Astrocyte (in vitro differentiated cells and primary cell): ENCODE data around the gene TTYH2. TPM values are rescaled to one million over a fixed set of nuclear protein-coding genes. Genes with fewer than 3 reads are reported as not detected.
"Not testable (repeated sequence)": the region's sequence is repeated elsewhere in the genome, so short reads cannot be mapped to it uniquely, and the experiment has no call there.

Experiments
- DNase-seq: peaks from one replicate; pipeline ENCODE4 v3.0.0-alpha.2; 2010; ENCODE audit warnings: low read depth
- FAIRE-seq: peaks from 2 replicates; lab custom pipeline; 2011; peaks lifted over from hg19 to GRCh38; lab: Jason Lieb, UNC
- H2AFZ ChIP-seq: 2 replicates; pipeline ENCODE4 v1.6.0; 2012; ENCODE audit warnings: low read depth, low read length, inconsistent platforms
- H3K27ac ChIP-seq: 2 replicates; pipeline ENCODE4 v1.5.1; 2011; ENCODE audit warnings: low read depth, low read length, inconsistent platforms
- H3K27me3 ChIP-seq: 2 replicates; pipeline ENCODE4 v1.6.0; 2011; ENCODE audit warnings: low read length, inconsistent platforms; ENCODE audit not compliant: insufficient read depth
- H3K36me3 ChIP-seq: 2 replicates; pipeline ENCODE4 v1.5.1; 2011; ENCODE audit warnings: low read length, inconsistent platforms; ENCODE audit not compliant: insufficient read depth
- H3K4me1 ChIP-seq: 2 replicates; pipeline ENCODE4 v1.5.1; 2011; ENCODE audit warnings: low read length, inconsistent platforms; ENCODE audit not compliant: insufficient read depth
- H3K4me2 ChIP-seq: 2 replicates; pipeline ENCODE4 v1.6.0; 2012; ENCODE audit warnings: low read length, inconsistent platforms
- H3K4me3 ChIP-seq: 2 replicates; pipeline ENCODE4 v1.5.1; 2011; ENCODE audit warnings: low read depth, mild to moderate bottlenecking, low read length, inconsistent platforms; ENCODE audit not compliant: insufficient read depth
- H3K79me2 ChIP-seq: 2 replicates; pipeline ENCODE4 v1.6.0; 2012; ENCODE audit warnings: mild to moderate bottlenecking, low read length, inconsistent platforms; ENCODE audit not compliant: insufficient read depth
- H3K9ac ChIP-seq: 2 replicates; pipeline ENCODE4 v1.6.0; 2012; ENCODE audit warnings: mild to moderate bottlenecking, low read length, inconsistent platforms
- H3K9me3 ChIP-seq: 2 replicates; pipeline ENCODE4 v1.5.1; 2012; ENCODE audit warnings: low read depth, mild to moderate bottlenecking, low read length, inconsistent platforms; ENCODE audit not compliant: insufficient read depth
- H4K20me1 ChIP-seq: 2 replicates; pipeline ENCODE4 v1.6.0; 2012; ENCODE audit warnings: low read length, inconsistent platforms; ENCODE audit not compliant: insufficient read depth
- H3K27ac Mint-ChIP-seq: one replicate; pipeline ENCODE4 v1.8.0; 2021; ENCODE audit warnings: mild to moderate bottlenecking, mixed read lengths; ENCODE audit not compliant: unreplicated experiment
- H3K27me3 Mint-ChIP-seq: one replicate; pipeline ENCODE4 v1.8.0; 2021; ENCODE audit warnings: low read depth, mixed read lengths; ENCODE audit not compliant: unreplicated experiment
- H3K36me3 Mint-ChIP-seq: one replicate; pipeline ENCODE4 v1.8.0; 2021; ENCODE audit warnings: low read depth, mixed read lengths; ENCODE audit not compliant: unreplicated experiment
- H3K4me1 Mint-ChIP-seq: one replicate; pipeline ENCODE4 v1.8.0; 2021; ENCODE audit warnings: low read depth, mixed read lengths; ENCODE audit not compliant: unreplicated experiment
- H3K4me3 Mint-ChIP-seq: one replicate; pipeline ENCODE4 v1.8.0; 2021; ENCODE audit warnings: mild to moderate bottlenecking, moderate library complexity, mixed read lengths; ENCODE audit not compliant: unreplicated experiment
- H3K9me3 Mint-ChIP-seq: one replicate; pipeline ENCODE4 v1.8.0; 2021; ENCODE audit warnings: mild to moderate bottlenecking, mixed read lengths; ENCODE audit not compliant: unreplicated experiment
- CTCF ChIP-seq: IDR thresholded peaks from 2 replicates; pipeline ENCODE4 v1.5.1; 2011; ENCODE audit warnings: low read depth, mild to moderate bottlenecking, inconsistent platforms, low read length, moderate library complexity; ENCODE audit not compliant: insufficient read depth
- EZH2 ChIP-seq: IDR thresholded peaks from 2 replicates; pipeline ENCODE4 v1.6.1; 2012; ENCODE audit warnings: mild to moderate bottlenecking, low read length, inconsistent platforms; ENCODE audit not compliant: insufficient read depth
- total RNA-seq: library from RNA; stranded (reverse); gene quantifications from 2 replicates; pipeline ENCODE4 v1.2.1, GENCODE V29; 2021

TTYH2 gene
- total RNA-seq, 1 donor from 2014 or later: 8.0 TPM

DNA sequence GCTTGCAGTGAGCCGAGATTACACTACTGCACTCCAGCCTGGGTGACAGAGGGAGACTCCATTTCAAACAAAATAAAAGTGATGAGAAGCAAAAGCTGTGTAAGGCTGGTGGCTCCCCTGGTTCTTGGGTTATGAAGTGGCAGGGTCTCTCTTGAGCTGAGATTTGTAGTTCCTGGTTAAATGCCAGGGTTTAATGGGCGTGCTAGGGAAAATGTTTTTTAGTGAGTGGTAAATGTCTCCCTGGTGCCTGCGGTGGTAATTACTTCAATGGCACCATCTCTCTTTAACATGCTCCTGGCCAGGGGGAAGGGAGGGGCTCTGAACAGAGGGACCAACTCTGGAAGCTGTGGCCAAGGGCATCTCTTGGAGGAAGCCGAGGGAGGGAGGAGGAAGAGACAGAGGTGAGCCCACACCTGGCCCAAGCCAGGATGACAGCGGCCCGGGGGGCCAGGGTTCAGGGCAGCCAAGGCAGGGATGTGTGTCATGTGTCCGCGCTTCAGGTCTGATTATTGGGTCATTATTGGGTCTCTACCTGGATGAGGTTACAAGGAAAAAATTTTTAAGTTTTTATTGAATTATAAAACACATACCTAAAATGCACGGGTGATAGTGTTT lies 27.7 kb upstream of the TTYH2 start:
- no peak for FAIRE-seq
- no peak overlapping the region for H3K27ac Mint-ChIP-seq

DNA sequence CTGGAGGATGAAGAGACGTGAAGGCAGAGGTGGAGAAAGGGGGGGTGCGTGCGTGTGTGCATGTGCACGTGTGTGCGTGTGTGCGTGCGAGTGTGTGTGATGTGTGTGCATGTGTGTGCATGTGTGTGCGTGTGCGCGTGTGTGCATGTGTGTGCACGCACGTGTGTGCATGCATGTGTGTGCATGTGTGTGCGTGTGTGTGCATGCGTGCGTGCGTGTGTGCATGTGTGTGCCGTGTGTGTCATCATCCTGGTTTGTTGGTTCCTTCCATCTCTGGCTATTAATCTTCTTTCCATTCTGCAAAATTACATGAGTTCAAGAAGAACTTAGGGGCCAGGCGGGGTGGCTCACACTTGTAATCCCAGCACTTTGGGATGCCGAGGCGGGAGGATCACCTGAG lies 26.9 kb upstream of the TTYH2 start:
- no peaks in the 10 kb centered on the region for H4K20me1 ChIP-seq
- FAIRE-seq: no peak
- no peaks in the 10 kb centered on the region for H3K27me3 ChIP-seq
- H3K27ac ChIP-seq: no peak overlapping the region
- no peaks in the 10 kb centered on the region for H3K4me1 ChIP-seq
- no peak overlapping the region for H2AFZ ChIP-seq
- peaks cover 20% of the 10 kb centered on the region for H3K27me3 Mint-ChIP-seq
- H3K4me1 Mint-ChIP-seq: no peaks in the 10 kb centered on the region
- H3K4me3 ChIP-seq: no peak overlapping the region
- H3K36me3 Mint-ChIP-seq: no peaks in the 10 kb centered on the region
- no peaks in the 10 kb centered on the region for H3K36me3 ChIP-seq
- H3K4me3 Mint-ChIP-seq: no peak overlapping the region
- H3K9ac ChIP-seq: no peak overlapping the region
- DNase-seq: no peak
- H3K27ac Mint-ChIP-seq: no peak overlapping the region
- no peaks in the 10 kb centered on the region for H3K9me3 ChIP-seq
- H3K79me2 ChIP-seq: no peaks in the 10 kb centered on the region
- no peaks in the 10 kb centered on the region for H3K9me3 Mint-ChIP-seq
- H3K4me2 ChIP-seq: no peak overlapping the region
- no peak for TF ChIP-seq EZH2
- no peak for TF ChIP-seq CTCF

More for the DNA sequence above, 27.7 kb upstream of the TTYH2 start:
- no peaks in the 10 kb centered on the region for H3K36me3 Mint-ChIP-seq
- Histone ChIP-seq H3K9ac (no peak overlapping the region), H2AFZ (no peak overlapping the region), H4K20me1 (no peaks in the 10 kb centered on the region), H3K4me2 (no peak overlapping the region), H3K9me3 (no peaks in the 10 kb centered on the region), H3K4me3 (no peak overlapping the region), H3K79me2 (no peaks in the 10 kb centered on the region), H3K4me1 (no peaks in the 10 kb centered on the region), H3K36me3 (no peaks in the 10 kb centered on the region), H3K27ac (no peak overlapping the region), H3K27me3 (peaks cover 3% of the 10 kb centered on the region)
- H3K9me3 Mint-ChIP-seq: no peaks in the 10 kb centered on the region
- H3K27me3 Mint-ChIP-seq: peaks cover 28% of the 10 kb centered on the region
- no peaks in the 10 kb centered on the region for H3K4me1 Mint-ChIP-seq
- TF ChIP-seq CTCF (no peak), EZH2 (no peak)
- no peak overlapping the region for H3K4me3 Mint-ChIP-seq
- no peak for DNase-seq

DNA sequence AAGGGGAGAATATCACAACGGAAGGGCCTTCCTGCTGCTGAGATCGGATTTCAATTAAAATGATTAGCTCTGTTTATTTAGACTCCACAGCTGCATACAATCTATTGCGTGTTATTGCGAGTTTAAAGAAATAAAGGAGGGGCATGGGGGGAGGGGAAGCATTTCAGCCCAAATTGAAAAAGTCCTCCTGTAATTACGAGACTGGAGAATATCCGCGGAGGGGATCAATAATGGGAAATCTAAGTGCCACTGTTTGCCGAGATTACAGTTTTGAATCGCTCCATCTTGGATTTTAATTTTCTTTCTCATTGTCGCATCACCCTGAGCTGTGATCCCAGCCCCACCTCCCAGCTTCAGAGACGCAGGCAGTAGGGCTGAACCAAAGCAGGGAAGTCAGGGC lies 25.6 kb upstream of the TTYH2 start:
- H3K4me2 ChIP-seq: no peak overlapping the region
- no peaks in the 10 kb centered on the region for H3K4me1 ChIP-seq
- H3K9me3 Mint-ChIP-seq: no peaks in the 10 kb centered on the region
- no peaks in the 10 kb centered on the region for H3K9me3 ChIP-seq
- DNase-seq: no peak
- no peaks in the 10 kb centered on the region for H3K36me3 ChIP-seq
- no peak for FAIRE-seq
- peaks cover 23% of the 10 kb centered on the region for H3K27me3 Mint-ChIP-seq
- H3K4me3 ChIP-seq: no peak overlapping the region
- H3K27me3 ChIP-seq: no peaks in the 10 kb centered on the region
- H3K36me3 Mint-ChIP-seq: no peaks in the 10 kb centered on the region
- no peak overlapping the region for H3K4me3 Mint-ChIP-seq
- no peak overlapping the region for H2AFZ ChIP-seq
- no peak overlapping the region for H3K27ac ChIP-seq
- no peak overlapping the region for H3K27ac Mint-ChIP-seq
- no peaks in the 10 kb centered on the region for H3K79me2 ChIP-seq
- TF ChIP-seq EZH2 (no peak), CTCF (no peak)
- H3K9ac ChIP-seq: no peak overlapping the region
- H3K4me1 Mint-ChIP-seq: no peaks in the 10 kb centered on the region
- H4K20me1 ChIP-seq: no peaks in the 10 kb centered on the region

DNA sequence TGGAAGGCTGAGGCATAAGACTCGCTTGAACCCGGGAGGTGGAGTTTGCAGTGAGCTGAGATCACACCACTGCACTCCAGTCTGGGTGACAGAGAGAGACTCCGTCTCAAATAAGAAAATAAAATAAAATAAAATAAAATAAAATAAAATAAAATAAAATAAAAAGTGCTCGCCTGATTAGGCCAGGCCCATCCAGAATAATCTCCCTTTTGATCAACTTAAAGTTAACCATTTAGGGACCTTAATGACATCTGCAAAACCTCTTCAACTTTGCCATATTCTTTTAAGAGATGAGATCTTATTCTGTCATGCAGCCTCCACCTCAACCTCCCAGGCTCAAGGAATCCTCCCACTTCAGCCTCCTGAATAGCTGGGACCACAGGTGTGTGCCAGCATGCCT lies 24.7 kb upstream of the TTYH2 start:
- not testable (repeated sequence) for FAIRE-seq

More for the DNA sequence above, 24.7 kb upstream of the TTYH2 start:
- not testable (repeated sequence) for H4K20me1 ChIP-seq, H2AFZ ChIP-seq, H3K9me3 Mint-ChIP-seq, H3K9me3 ChIP-seq, H3K4me3 Mint-ChIP-seq, H3K27ac ChIP-seq, H3K27me3 ChIP-seq, H3K4me1 ChIP-seq, H3K36me3 Mint-ChIP-seq, H3K4me2 ChIP-seq, DNase-seq, H3K4me3 ChIP-seq, H3K9ac ChIP-seq, H3K79me2 ChIP-seq, H3K36me3 ChIP-seq, H3K27ac Mint-ChIP-seq, H3K4me1 Mint-ChIP-seq
- H3K27me3 Mint-ChIP-seq: peaks cover 31% of the 10 kb centered on the region
